Urothelium cell line (cell line): ENCODE results near the gene MEIOC.
A peak's percentile ranks its signal among the peaks of the same experiment; 100 is the strongest.
"Not testable (repeated sequence)": the region's sequence is repeated elsewhere in the genome, so short reads cannot be mapped to it uniquely, and the experiment has no call there.

Experiments used
- DNase-seq: peaks from one replicate; pipeline ENCODE4 v3.0.0; 2011; ENCODE audit warnings: low spot score, mixed read lengths
- FAIRE-seq: peaks from 2 replicates; lab custom pipeline; 2011; peaks lifted over from hg19 to GRCh38; lab: Jason Lieb, UNC

MEIOC gene

DNA sequence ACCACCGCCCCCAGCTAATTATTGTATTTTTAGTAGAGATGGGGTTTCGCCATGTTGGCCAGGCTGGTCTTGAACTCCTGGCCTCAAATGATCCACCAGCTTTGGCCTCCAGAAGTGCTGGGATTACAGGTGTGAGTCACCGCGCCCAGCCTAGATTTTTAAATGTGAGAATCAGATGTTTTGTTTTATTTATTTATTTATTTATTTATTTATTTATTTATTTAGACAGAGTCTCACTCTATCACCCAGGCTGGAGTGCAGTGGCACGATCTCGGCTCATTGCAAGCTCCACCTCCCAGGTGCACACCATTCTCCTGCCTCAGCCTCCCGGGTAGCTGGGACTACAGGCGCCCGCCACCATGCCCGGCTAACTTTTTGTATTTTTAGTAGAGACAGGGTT, 44.0 kb downstream of the MEIOC start:
- not testable (repeated sequence) for FAIRE-seq, DNase-seq

DNA sequence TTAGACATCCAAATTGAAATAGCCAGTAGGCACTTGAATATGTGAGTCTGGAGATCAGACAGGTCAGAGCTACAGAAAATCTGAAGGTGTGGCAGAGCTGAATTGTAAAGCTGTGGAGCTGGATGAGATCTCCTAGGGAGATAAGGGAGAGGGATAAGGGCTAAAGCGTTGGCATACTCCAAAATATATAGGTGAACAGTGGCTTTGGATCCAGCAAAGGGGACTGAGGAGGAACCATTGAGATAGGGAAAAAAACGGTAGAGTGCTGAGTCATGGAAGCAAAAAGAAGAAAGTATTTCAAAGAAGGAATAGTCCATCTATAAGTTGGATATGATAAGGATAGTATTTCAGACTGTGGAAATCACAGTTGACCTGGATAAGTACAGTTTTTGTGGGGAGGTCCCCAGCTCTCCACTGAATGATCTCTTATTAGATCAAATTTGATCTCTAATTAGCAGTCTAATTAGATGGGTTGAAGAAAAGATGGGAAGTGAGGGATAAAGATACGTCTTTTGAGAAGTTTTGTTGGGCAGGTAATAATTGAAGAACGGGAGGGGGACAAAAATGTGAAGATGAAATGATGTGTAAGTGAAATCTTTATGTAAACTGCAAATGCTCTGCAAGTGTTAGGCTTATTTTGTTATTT, 51.6 kb downstream of the MEIOC start:
- DNase-seq (no peak), FAIRE-seq (no peak)

DNA sequence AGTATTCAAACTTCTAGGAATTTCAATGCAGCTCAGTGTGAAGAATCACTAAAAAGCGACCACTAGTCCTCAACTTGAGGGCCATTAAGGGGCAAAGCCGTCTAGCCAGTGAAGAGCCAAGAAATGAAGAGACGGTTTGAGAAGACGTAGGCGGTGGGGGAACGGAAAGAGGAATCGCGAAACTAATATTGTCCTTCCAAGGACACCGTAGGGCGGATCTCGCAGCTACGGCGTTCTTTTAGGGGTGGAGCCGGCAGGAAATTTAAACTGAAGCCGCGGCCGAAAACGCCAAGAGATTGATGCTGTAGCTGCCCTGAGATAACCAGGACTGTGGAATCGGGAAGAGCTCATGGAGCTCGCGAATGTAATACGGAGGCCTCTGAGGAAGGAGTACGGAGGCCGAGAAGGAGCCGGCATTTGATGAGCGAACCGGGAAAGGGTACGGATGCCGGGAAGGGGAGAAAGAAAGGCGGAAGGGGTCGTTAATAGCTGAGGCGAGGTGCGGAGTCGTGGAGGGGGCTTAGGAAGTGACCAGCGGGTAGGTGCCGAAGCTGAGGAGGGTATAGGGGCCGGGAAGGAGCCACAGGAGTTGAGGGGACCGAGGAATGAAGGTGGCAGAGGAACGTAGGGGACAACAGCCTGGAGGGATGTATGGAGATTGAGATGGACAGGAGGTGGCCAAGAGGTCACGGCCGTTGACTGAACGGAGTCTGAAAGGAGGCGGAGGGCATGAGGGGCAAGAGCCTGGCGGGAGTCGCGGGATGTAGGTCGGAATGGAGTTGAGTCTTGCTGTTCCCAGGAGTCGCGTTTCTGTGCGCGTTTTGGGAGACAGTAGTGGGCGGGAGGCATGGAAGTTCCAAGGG, 52.4 kb downstream of the MEIOC start, which contains the start of gene DBF4B:
TSS of gene DBF4B (plus strand) at position 265 of the 863 bp plus-strand sequence. CDS start at position 421, 156 bp downstream.
- FAIRE-seq: no peak
- peak; percentile 91 for DNase-seq

DNA sequence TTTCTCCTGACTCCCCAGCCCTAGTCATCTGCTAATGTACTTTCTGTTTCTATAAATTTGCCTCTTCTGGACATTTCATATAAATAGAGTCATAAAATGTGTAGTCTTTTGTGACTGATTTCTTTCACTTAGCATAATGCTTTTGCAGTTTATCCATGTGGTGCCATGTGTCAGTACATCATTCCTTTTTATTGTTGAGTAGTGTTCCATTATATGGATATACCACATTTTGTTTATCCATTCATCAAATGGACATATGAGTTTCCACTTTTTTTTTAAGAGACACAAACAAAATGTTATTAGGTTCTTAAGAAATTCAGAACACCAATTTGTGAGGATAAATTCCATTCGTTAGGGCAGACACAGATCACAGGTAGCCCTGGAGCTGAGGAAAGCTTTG, 63.2 kb downstream of the MEIOC start:
- FAIRE-seq: no peak
- DNase-seq: no peak

DNA sequence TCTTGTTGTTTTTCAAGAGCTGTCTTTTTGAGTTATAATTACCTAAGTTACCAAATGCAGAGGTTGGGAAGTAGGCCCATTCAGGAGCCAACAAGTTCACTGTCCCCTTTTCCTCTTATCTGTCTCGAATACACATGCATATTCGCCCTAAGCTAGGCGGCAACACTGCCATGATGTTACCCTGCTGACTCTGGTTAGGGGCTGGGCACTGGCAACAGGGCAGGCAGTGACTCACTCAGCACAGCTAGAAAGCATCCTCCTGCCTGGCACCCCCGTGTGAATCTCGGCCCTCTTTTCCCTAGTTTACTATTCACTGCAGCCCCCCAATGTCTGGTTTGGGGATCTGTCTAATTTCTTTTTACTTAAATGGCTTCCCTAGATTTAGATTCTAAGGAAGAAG, 66.0 kb downstream of the MEIOC start:
- FAIRE-seq (no peak), DNase-seq (no peak)
